Kidney (tissue), 14 donors: ENCODE results near the gene MRPL4. TPM values are rescaled to one million over a fixed set of nuclear protein-coding genes. Genes with fewer than 3 reads are reported as not detected.
A peak's percentile ranks its signal among the peaks of the same experiment; 100 is the strongest.

Experiments
- DNase-seq, 5 donors: peaks; one replicate each; pipeline ENCODE4 v3.0.0-alpha.2; 2013 to 2020
- FAIRE-seq: peaks from 2 replicates; lab custom pipeline; 2012; peaks lifted over from hg19 to GRCh38; lab: Jason Lieb, UNC
- H3K27ac ChIP-seq, 2 donors: one replicate each; pipeline ENCODE4 v1.7.0; 2013; ENCODE audit warnings: low read depth in 2 of 2, low read length in 2 of 2, inconsistent platforms in 1 of 2
- H3K27me3 ChIP-seq: one replicate; pipeline ENCODE4 v1.7.1; 2013; ENCODE audit warnings: low read length, inconsistent platforms; ENCODE audit not compliant: control insufficient read depth, insufficient read depth
- H3K36me3 ChIP-seq, 3 donors: one replicate each; pipeline versions ENCODE4 v1.7.0 to v1.7.1; 2013; ENCODE audit warnings: low read length in 3 of 3, control low read depth in 1 of 3, inconsistent platforms in 1 of 3; ENCODE audit not compliant: insufficient read depth in 3 of 3, control insufficient read depth in 2 of 3
- H3K4me1 ChIP-seq, 3 donors: one replicate each; pipeline versions ENCODE4 v1.7.0 to v1.7.1; 2013; ENCODE audit warnings: low read length in 3 of 3, inconsistent platforms in 1 of 3, low read depth in 1 of 3; ENCODE audit not compliant: control insufficient read depth in 2 of 3, insufficient read depth in 2 of 3
- H3K4me3 ChIP-seq, 3 donors: one replicate each; pipeline versions ENCODE4 v1.7.0 to v1.8.1; 2013; ENCODE audit warnings: low read length in 3 of 3, control low read depth in 1 of 3, inconsistent platforms in 1 of 3
- H3K9ac ChIP-seq, 3 donors: one replicate each; pipeline versions ENCODE4 v1.7.0 to v1.7.1; 2013; ENCODE audit warnings: low read length in 3 of 3, control low read depth in 1 of 3, inconsistent platforms in 1 of 3
- H3K9me3 ChIP-seq, 3 donors: one replicate each; pipeline versions ENCODE4 v1.7.0 to v1.7.1; 2013; ENCODE audit warnings: low read length in 3 of 3, control low read depth in 1 of 3, inconsistent platforms in 1 of 3; ENCODE audit not compliant: control insufficient read depth in 2 of 3, insufficient read depth in 1 of 3
- CTCF ChIP-seq: IDR thresholded peaks from 3 replicates; pipeline ENCODE4 v1.5.1; 2012; ENCODE audit warnings: mild to moderate bottlenecking, moderate library complexity, borderline replicate concordance; ENCODE audit not compliant: insufficient read depth; ENCODE audit errors: extremely low read depth
- intact Hi-C: fragments of 100-400 bp; cut with DNase I; formaldehyde crosslinking; loops from one replicate; pipeline ENCODE4 v1.11.1; 2022
- polyA plus RNA-seq: library from polyadenylated mRNA; stranded (reverse); fragments of 350-450 nt; fragmentation: Illumina TruSeq; extraction: RNeasy Lipid Tissue Mini Kit (QIAGEN cat#74804); gene quantifications from one replicate; pipeline ENCODE4 v1.2.3, GENCODE V29; 2014; ENCODE audit warnings: low read depth, low replicate concordance; ENCODE audit not compliant: insufficient read depth
- total RNA-seq: library from RNA; stranded (reverse); fragmentation: NEBNext Ultra II Directional; extraction: Animal tissue kit (Norgen Biotek cat#: 25700); gene quantifications from one replicate; pipeline ENCODE4 v1.2.1, GENCODE V29; 2021
- donor health status: control.
- donor health status: control.
- donor health status: control.
- donor health status: control.
- donor health status: control.
- donor health status: DM: yes; HTN: yes; CAD: no.
- donor health status: Normal renal cell carcinoma (clear cell type).

Gene MRPL4
- total and polyA plus RNA-seq, 2 donors from 2014 or later, result 44.8 to 102 TPM

- no peak for FAIRE-seq
- Histone ChIP-seq H3K4me1 (peaks cover 0 to 33% (median 7%) of the 10 kb centered on the region in 3 donors), H3K4me3 (peak within 1 kb of the TSS in 1 of 3 donors; percentile 32), H3K27me3 (peaks cover 46% of the 10 kb centered on the region), H3K36me3 (peaks cover 0 to under 1% (median 0%) of the 10 kb centered on the region in 3 donors), H3K9me3 (no peaks in the 10 kb centered on the region), H3K9ac (peak within 1 kb of the TSS in 1 of 3 donors; percentile 19), H3K27ac (no peak within 1 kb of the TSS)
- TF ChIP-seq CTCF, result no peak
- no peak for DNase-seq
- intact Hi-C loops, result no loop called here
Observed at GRCh38 chr19:10289836-10290356, 37.9 kb downstream of the MRPL4 start, which contains the start of gene ICAM5. Gene ICAM5 (plus strand): TSS chr19:10289952. CDS start chr19:10290044, 92 bp downstream.

GRCh38 chr19:10290357-10290875, 38.4 kb downstream of the MRPL4 start:
- peaks cover 0 to 36% (median 7%) of the 10 kb centered on the region in 3 donors for H3K4me1 ChIP-seq

GRCh38 chr19:10290876-10291553, 39.0 kb downstream of the MRPL4 start:
- Histone ChIP-seq H3K9me3 (no peaks in the 10 kb centered on the region), H3K4me1 (peaks cover 0 to 42% (median 5%) of the 10 kb centered on the region in 3 donors), H3K27me3 (peaks cover 55% of the 10 kb centered on the region), H3K36me3 (no peaks in the 10 kb centered on the region), H3K9ac (no peak overlapping the region), H3K4me3 (peak overlapping the region in 1 of 3 donors; percentile 39), H3K27ac (no peak overlapping the region)
- no peak for TF ChIP-seq CTCF
- intact Hi-C loops, result no loop called here
- peak; percentile 31 to 94 (median 37) for DNase-seq
- FAIRE-seq, result no peak

More at GRCh38 chr19:10290357-10290875, 38.4 kb downstream of the MRPL4 start:
- Histone ChIP-seq H3K9ac (no peak overlapping the region), H3K36me3 (no peaks in the 10 kb centered on the region), H3K9me3 (no peaks in the 10 kb centered on the region), H3K27ac (no peak overlapping the region), H3K4me3 (no peak overlapping the region), H3K27me3 (peaks cover 50% of the 10 kb centered on the region)
- no peak for FAIRE-seq
- TF ChIP-seq CTCF, result no peak
- intact Hi-C loops, result no loop called here
- peak in 2 of 5 donors; percentile 26 to 79 for DNase-seq
